Astrocyte of the cerebellum (primary cell): Measurements from ENCODE around the gene TRDMT1.

Experiments
- DNase-seq: peaks from one replicate; pipeline ENCODE4 v3.0.0-alpha.2; 2011; ENCODE audit warnings: low read depth
- H3K4me3 ChIP-seq: 2 replicates; pipeline ENCODE4 v1.5.1; 2011; ENCODE audit warnings: mild to moderate bottlenecking, low read depth, low read length, moderate library complexity
- CTCF ChIP-seq: IDR thresholded peaks from 2 replicates; pipeline ENCODE4 v1.5.1; 2012; ENCODE audit warnings: low read length, low read depth, moderate library complexity, mild to moderate bottlenecking; ENCODE audit errors: missing control alignments
- in situ Hi-C: cut with HindIII; loops from 2 replicates; pipeline ENCODE4 v1.10.0; 2017; ENCODE audit warnings: low sequenced_read_pairs

TRDMT1 gene

DNA sequence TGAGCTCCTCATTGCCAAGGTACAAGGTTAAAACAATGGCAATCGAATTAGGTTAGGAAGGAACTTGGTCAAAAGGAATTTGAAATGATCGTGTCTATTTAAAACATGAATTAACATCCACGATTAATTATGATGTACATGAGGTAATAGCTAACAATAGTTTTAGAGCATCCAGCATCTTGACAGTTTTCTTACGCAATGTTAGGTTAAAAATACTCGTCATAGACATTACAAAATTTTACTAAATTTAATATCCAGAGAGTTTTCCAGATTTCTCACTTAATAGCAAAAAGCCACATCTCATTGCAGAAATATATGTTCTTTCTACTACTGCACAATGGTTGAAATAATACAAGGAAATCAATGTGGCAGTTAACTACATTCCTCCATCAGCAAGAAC is 94.5 kb downstream of the TRDMT1 start:
- H3K4me3 ChIP-seq: no peak overlapping the region
- in situ Hi-C loops: no loop called here
- no peak for TF ChIP-seq CTCF
- DNase-seq: no peak

GRCh38 chr10:17101910-17102266 is 99.6 kb downstream of the TRDMT1 start:
- in situ Hi-C loops: no loop called here
- no peak overlapping the region for H3K4me3 ChIP-seq
- no peak for DNase-seq
- no peak for TF ChIP-seq CTCF

DNA sequence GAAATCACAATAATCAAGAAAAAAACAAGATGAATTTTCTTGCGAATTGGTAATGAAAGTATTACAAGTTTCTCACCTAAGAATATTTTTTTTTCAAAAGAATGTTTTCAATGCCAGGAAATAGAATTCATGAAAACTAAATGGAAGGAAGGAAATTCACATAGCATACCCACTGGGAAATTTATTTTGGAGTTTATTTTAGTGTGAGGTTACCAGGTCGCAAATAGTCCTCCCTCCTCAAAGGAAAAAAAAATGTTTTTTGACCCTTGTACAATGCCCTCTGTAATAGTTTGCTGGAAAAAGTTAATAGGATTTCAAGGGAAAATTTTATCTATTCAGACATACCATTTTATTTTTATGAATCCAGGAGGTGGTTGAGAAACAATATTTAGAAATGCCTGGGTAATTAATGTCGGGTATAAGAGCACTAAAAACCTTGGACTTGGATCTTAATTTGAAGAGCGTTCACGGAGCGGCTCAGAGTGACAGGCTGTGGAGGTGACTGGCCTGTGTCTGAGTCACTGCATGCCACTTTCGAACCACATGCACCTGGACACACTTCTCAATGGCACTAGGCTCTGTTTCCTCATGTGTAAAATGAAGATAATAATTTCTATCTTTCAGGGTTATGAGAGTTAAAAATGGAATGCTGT is 100.1 kb downstream of the TRDMT1 start:
- TF ChIP-seq CTCF: no peak
- no peak for DNase-seq
- in situ Hi-C loops: no loop called here

DNA sequence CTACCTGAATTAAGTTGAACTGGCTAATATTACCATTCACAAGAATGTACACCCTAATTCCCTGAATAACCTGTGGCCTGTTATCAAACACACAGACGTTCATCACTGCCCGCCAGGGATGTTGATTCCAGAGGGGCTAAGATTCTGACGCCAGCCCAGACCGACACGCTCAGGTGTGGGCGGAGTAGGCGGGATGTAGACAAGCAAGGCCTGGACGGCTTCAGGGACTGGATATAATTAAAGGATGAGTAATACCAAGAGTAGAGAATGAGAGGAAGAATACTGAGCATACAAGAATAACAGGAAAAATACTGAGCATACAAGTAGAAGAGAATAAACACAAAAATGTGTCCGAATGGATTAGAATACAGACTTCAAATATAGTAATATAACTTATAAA is 100.9 kb downstream of the TRDMT1 start:
- H3K4me3 ChIP-seq: no peak overlapping the region
- DNase-seq: no peak
- in situ Hi-C loops: no loop called here
- TF ChIP-seq CTCF: no peak

More for the DNA sequence above, 100.1 kb downstream of the TRDMT1 start:
- H3K4me3 ChIP-seq: no peak overlapping the region

- H3K4me3 ChIP-seq: no peak overlapping the region
- DNase-seq: no peak
- no peak for TF ChIP-seq CTCF
- in situ Hi-C loops: no loop called here
Measured at GRCh38 chr10:17098012-17098411, 103.5 kb downstream of the TRDMT1 start.
